ENCODE results near the gene ATP8B3. TPM values are rescaled to one million over a fixed set of nuclear protein-coding genes. Genes with fewer than 3 reads are reported as not detected.

ATP8B3 gene
- total and polyA plus RNA-seq, 10 of the 15 experiments (the other 5 are each of a cell fraction or from before 2014, with no cell fraction given): 0.13 to 1.7 (median 0.52) TPM

GRCh38 chr19:1768248-1768647, 43.8 kb downstream of the ATP8B3 start:
- no peak overlapping the region for H3K4me3 ChIP-seq
- no peaks in the 10 kb centered on the region for H3K4me1 ChIP-seq (ENCODE audit: control insufficient read depth, insufficient read depth, low read length)
- intact Hi-C loops (cut with micrococcal nuclease; ENCODE audit: unreplicated experiment): loop anchor here (5.0 kb wide), 1 partner anchor 221 kb away; no protein-coding TSS in a partner anchor
- peaks cover 6 to 10% of the 10 kb centered on the region in 2 experiments; a peak in 3 of 4 replicates for H3K27me3 ChIP-seq (replicated peaks in 1 of 2; ENCODE audit: control insufficient read depth in 2 of 2, insufficient read depth in 2 of 2, low read length in 1 of 2)
- H3K9me3 ChIP-seq (replicated peaks; ENCODE audit: control insufficient read depth, insufficient read depth, low read length): peaks cover 6% of the 10 kb centered on the region
- in situ Hi-C loops (cut with MboI): loop anchor here (5.0 to 10.0 kb wide), 2 partner anchors 96 to 223 kb away; no protein-coding TSS in a partner anchor
- DNase-seq (ENCODE audit: low read depth, low spot score) (no peak), ATAC-seq (no peak), FAIRE-seq (no peak)
- H3K36me3 ChIP-seq (ENCODE audit: control insufficient read depth in 2 of 2, insufficient read depth in 2 of 2, low read length in 1 of 2): no peaks in the 10 kb centered on the region
- ChIA-PET RAD21 (ENCODE audit: unreplicated experiment) (no interaction called here), SMC1A (ENCODE audit: uncharacterized antibody, unreplicated experiment) (interaction anchor here (0.7 kb wide), 1 partner anchor 222 kb away, joined by 3 read pairs; no protein-coding TSS in a partner anchor), CTCF (interaction anchor here (0.7 to 4.8 kb wide), 5 partner anchors 14 to 368 kb away, joined by 3 to 57 read pairs (median 10); no protein-coding TSS in a partner anchor), POLR2A (no interaction called here)
- no peaks in the 10 kb centered on the region for H4K20me1 ChIP-seq (ENCODE audit: control insufficient read depth, insufficient read depth)
- 18% methylated on average over 13 of the region's 13 CpGs for WGBS (ENCODE audit: insufficient coverage, insufficient replicate concordance, low lambda C conversion rate, missing lambda C conversion rate)
- no peak overlapping the region for H3K27ac ChIP-seq (ENCODE audit: control insufficient read depth, insufficient read depth)
- no peak overlapping the region for H3K9ac ChIP-seq (ENCODE audit: control insufficient read depth, insufficient read depth, low read length)
- no TSS peak for BruUV-seq (replicated peaks)
- no peak overlapping the region for H2AFZ ChIP-seq (ENCODE audit: control insufficient read depth, low read depth, low read length)
- H3K4me2 ChIP-seq (ENCODE audit: control insufficient read depth, insufficient read depth): no peak overlapping the region
- TF ChIP-seq YY1 (IDR thresholded peaks at IDR 0.05; ENCODE audit: low read depth, low read length): no peak
- TF ChIP-seq POLR2AphosphoS5 (IDR thresholded peaks at IDR 0.05; ENCODE audit: low read length): no peak
- TF ChIP-seq MXI1 (IDR thresholded peaks at IDR 0.05; ENCODE audit: low read depth, low read length): no peak
- TF ChIP-seq BMI1 (IDR thresholded peaks at IDR 0.05; ENCODE audit: borderline replicate concordance): no peak
- no peak for TF ChIP-seq SUPT20H (IDR thresholded peaks at IDR 0.05; ENCODE audit: borderline replicate concordance, control insufficient read depth, low read depth, low read length)
- TF ChIP-seq RBBP5 (conservative IDR thresholded peaks at IDR 0.05): no peak
- no peak for TF ChIP-seq YBX1 (IDR thresholded peaks at IDR 0.05)
- no peak for TF ChIP-seq NFYB (IDR thresholded peaks at IDR 0.05; ENCODE audit: insufficient read depth, low read depth, low read length)
- no peak for TF ChIP-seq DPF2 (IDR thresholded peaks at IDR 0.05)
- H3K79me2 ChIP-seq (ENCODE audit: control insufficient read depth, insufficient read depth, low read length): no peaks in the 10 kb centered on the region

Data from GM12878 (cell line).